HL-60 (cell line): ENCODE measurements around the gene PIK3R5.

Source experiments
- GABPA ChIP-seq: IDR thresholded peaks from 2 replicates; pipeline ENCODE4 v1.6.1; 2012; ENCODE audit warnings: low read depth
- SPI1 ChIP-seq: IDR thresholded peaks from 2 replicates; pipeline ENCODE4 v1.6.1; 2012; ENCODE audit warnings: low read depth, mild to moderate bottlenecking, borderline replicate concordance
- TF ChIP-seq, protein P1 (sequence below): IDR thresholded peaks from one replicate; pipeline ENCODE4 v1.5.1; 2011; ENCODE audit warnings: low read length, control low read depth, inconsistent platforms; ENCODE audit not compliant: insufficient read depth

DNA sequence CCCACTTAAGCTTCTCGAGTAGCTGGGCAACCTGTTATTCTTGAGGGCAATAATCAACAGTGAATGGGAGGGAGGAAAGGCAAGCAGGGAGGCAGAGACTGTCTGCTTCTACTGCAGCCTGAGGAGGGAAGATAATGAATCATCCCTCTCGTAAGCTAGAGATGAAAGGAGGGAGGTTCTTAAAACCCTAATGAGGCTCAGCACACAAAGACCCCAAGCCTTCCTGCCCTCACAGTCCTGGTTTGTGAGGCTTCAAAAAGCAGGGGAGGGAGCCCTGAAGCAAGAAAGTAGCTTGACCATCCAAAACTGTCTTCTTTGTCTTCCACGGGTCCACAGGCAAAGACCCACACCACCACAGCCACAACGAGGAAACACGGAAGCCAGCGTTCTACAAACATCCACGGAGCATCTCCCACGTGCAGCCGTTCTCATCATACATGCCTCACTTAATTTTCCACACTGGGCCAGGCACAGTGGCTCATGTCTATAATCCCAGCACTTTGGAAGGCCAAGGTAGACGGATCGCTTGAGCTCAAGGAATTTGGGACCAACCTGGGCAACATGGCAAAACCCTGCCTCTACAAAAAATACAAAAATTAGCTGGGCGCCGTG is 1.8 kb downstream of the PIK3R5 start:
- TF ChIP-seq, protein P1, sequence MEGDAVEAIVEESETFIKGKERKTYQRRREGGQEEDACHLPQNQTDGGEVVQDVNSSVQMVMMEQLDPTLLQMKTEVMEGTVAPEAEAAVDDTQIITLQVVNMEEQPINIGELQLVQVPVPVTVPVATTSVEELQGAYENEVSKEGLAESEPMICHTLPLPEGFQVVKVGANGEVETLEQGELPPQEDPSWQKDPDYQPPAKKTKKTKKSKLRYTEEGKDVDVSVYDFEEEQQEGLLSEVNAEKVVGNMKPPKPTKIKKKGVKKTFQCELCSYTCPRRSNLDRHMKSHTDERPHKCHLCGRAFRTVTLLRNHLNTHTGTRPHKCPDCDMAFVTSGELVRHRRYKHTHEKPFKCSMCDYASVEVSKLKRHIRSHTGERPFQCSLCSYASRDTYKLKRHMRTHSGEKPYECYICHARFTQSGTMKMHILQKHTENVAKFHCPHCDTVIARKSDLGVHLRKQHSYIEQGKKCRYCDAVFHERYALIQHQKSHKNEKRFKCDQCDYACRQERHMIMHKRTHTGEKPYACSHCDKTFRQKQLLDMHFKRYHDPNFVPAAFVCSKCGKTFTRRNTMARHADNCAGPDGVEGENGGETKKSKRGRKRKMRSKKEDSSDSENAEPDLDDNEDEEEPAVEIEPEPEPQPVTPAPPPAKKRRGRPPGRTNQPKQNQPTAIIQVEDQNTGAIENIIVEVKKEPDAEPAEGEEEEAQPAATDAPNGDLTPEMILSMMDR, result no peak
- TF ChIP-seq SPI1 (no peak), GABPA (no peak)
